Measurements from ENCODE around the gene SPAST.

- TF ChIP-seq POLR2A (IDR thresholded peaks at IDR 0.05) = no peak
- no peak for TF ChIP-seq CTCF (IDR thresholded peaks at IDR 0.05)
Measured at GRCh38 chr2:32200814-32201213, 137.5 kb downstream of the SPAST start.
